Testis (tissue), 3 donors: ENCODE measurements around the gene LHX2. TPM values are rescaled to one million over a fixed set of nuclear protein-coding genes. Genes with fewer than 3 reads are reported as not detected.

Experiments
- DNase-seq: peaks from one replicate; pipeline ENCODE4 v3.0.0-alpha.2; 2019
- H3K27ac ChIP-seq, 2 donors: fragments of 200-600 bp; sonication (generic); one replicate each; pipeline ENCODE4 v1.5.1; 2019
- H3K27me3 ChIP-seq: fragments of 200-600 bp; sonication (generic); one replicate; pipeline ENCODE4 v1.5.1; 2019
- H3K36me3 ChIP-seq: fragments of 200-600 bp; sonication (generic); one replicate; pipeline ENCODE4 v1.5.1; 2017; ENCODE audit warnings: low read depth; ENCODE audit errors: missing control alignments
- H3K4me1 ChIP-seq: fragments of 200-600 bp; sonication (generic); one replicate; pipeline ENCODE4 v1.5.1; 2019
- H3K4me3 ChIP-seq, 2 donors: fragments of 200-600 bp; sonication (generic); one replicate each; pipeline ENCODE4 v1.5.1; 2017 to 2019
- H3K9me3 ChIP-seq: fragments of 200-600 bp; sonication (generic); one replicate; pipeline ENCODE4 v1.5.1; 2017
- CTCF ChIP-seq, 3 experiments: fragments of 450-650 bp in 2 of 3; fragments of 200-600 bp in 1 of 3; sonication (generic) in 1 of 3; IDR thresholded peaks; one replicate each; pipeline ENCODE4 v1.5.1; 2016 to 2019; ENCODE audit warnings: antibody characterized with exemption in 3 of 3, mild to moderate bottlenecking in 2 of 3, moderate library complexity in 1 of 3
- POLR2A ChIP-seq: fragments of 450-650 bp; IDR thresholded peaks from one replicate; pipeline ENCODE4 v1.6.1; 2017; ENCODE audit warnings: antibody characterized with exemption, mild to moderate bottlenecking, moderate library complexity
- WGBS, 2 donors: methylation state at CpG; one replicate each; pipeline ENCODE4 v1.1.5; 2018; 5-methylcytosine and 5-hydroxymethylcytosine counted together
- intact Hi-C: fragments of 100-400 bp; cut with DNase I; formaldehyde crosslinking; loops from one replicate; pipeline ENCODE4 v1.15.1; 2023; ENCODE audit warnings: low total_unique reads
- polyA plus RNA-seq: library from polyadenylated mRNA; stranded (reverse); fragments of 350-450 nt; fragmentation: Illumina TruSeq; extraction: RNeasy Lipid Tissue Mini Kit (QIAGEN cat#74804); gene quantifications from one replicate; pipeline ENCODE4 v1.2.3, GENCODE V29; 2014; ENCODE audit warnings: low read depth, low replicate concordance; ENCODE audit not compliant: insufficient read depth
- total RNA-seq, 2 donors: library from RNA; depleted of rRNA; stranded (reverse); fragments of >200 nt; gene quantifications; one replicate each; pipeline ENCODE4 v1.2.3, GENCODE V29; 2016

Gene LHX2
- total and polyA plus RNA-seq, 3 donors from 2014 or later: 2.0 to 5.1 (median 3.4) TPM

- DNase-seq: no peak
- intact Hi-C loops: no loop called here
- Histone ChIP-seq H3K27me3 (peaks cover 9% of the 10 kb centered on the region), H3K27ac (no peak overlapping the region), H3K9me3 (no peaks in the 10 kb centered on the region), H3K4me1 (peaks cover 8% of the 10 kb centered on the region), H3K36me3 (no peaks in the 10 kb centered on the region), H3K4me3 (no peak overlapping the region)
- WGBS, 2 donors: 9 to 12% methylated on average over 28 to 29 of the region's 29 CpGs
- TF ChIP-seq POLR2A (no peak), CTCF (IDR thresholded peaks at IDR 0.05) (no peak)
Observed at GRCh38 chr9:124009531-124010217, 1.9 kb upstream of the LHX2 start.

GRCh38 chr9:124010303-124010664 lies 1.3 kb upstream of the LHX2 start:
- H3K4me3 ChIP-seq: no peak overlapping the region
- H3K9me3 ChIP-seq: no peaks in the 10 kb centered on the region
- H3K4me1 ChIP-seq: peaks cover 8% of the 10 kb centered on the region
- H3K36me3 ChIP-seq: no peaks in the 10 kb centered on the region
- WGBS, 2 donors: 20% methylated on average over 9 of the region's 9 CpGs
- DNase-seq: no peak
- intact Hi-C loops: no loop called here
- TF ChIP-seq POLR2A: no peak
- no peak for TF ChIP-seq CTCF (IDR thresholded peaks at IDR 0.05)
- H3K27ac ChIP-seq: no peak overlapping the region
- peaks cover 10% of the 10 kb centered on the region for H3K27me3 ChIP-seq

GRCh38 chr9:124010665-124011321 lies 775 bp upstream of the LHX2 start:
- H3K27me3 ChIP-seq: peaks cover 12% of the 10 kb centered on the region
- H3K4me3 ChIP-seq: peak overlapping the region in 1 of 2 donors; percentile 15
- 5 to 6% methylated on average over 22 to 34 of the region's 34 CpGs for WGBS, 2 donors
- DNase-seq: no peak
- intact Hi-C loops: no loop called here
- peaks cover 8% of the 10 kb centered on the region for H3K4me1 ChIP-seq
- H3K9me3 ChIP-seq: no peaks in the 10 kb centered on the region
- no peak for TF ChIP-seq CTCF (IDR thresholded peaks at IDR 0.05)
- TF ChIP-seq POLR2A: no peak
- no peak overlapping the region for H3K27ac ChIP-seq
- H3K36me3 ChIP-seq: no peaks in the 10 kb centered on the region

DNA sequence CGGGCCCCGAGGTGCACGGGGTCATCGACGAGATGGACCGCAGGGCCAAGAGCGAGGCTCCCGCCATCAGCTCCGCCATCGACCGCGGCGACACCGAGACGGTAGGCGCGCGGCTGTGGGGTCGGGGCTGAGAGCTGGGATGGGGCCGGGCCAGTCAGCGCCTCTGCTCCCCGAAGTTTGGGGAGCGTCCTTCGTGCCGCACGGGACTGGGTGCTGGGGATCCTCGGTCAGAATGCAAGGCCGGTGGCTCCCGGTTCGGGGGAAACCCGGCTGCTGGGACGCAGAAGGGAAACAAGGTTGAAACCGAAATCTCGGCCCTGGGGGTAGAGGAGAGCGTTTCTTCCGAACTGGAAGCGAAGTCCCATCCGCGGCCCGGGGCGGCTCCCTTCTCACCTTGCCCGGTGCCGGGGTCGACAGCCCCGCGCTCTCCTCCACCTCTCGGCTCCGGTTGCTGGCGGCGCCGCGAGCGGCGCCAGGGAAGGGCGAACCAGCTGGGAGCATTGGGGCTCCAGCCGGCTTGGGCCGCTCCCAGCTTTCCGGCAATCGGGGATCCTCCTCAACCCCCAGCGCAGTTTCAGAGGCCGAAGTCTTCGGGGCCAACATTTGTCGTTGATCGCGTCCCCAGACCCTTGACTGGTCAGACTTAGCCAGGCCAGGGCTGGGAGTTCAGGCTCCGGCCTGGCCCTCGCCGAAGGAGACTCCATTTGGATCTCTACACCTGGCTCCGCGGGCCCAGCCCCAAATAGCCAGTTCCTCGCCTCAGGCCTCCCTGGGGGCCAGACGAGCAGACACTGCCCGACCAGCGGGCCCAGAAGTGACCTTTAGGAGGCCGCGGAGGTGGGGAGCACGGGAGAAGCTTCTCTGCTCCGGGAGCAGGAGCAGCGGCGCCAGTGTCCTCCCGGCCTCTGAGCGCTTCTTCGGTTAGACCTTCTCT lies 1.1 kb downstream of the LHX2 start:
- Histone ChIP-seq H3K9me3 (no peaks in the 10 kb centered on the region), H3K27me3 (peaks cover 14% of the 10 kb centered on the region), H3K27ac (no peak overlapping the region), H3K36me3 (no peaks in the 10 kb centered on the region), H3K4me3 (no peak overlapping the region), H3K4me1 (peaks cover 18% of the 10 kb centered on the region)
- DNase-seq: no peak
- no peak for TF ChIP-seq CTCF (IDR thresholded peaks at IDR 0.05)
- TF ChIP-seq POLR2A: no peak
- WGBS, 2 donors: 4 to 14% methylated on average over 19 to 49 of the region's 83 CpGs
- intact Hi-C loops: no loop called here
